ENCODE data around the gene ODAD4. TPM values are rescaled to one million over a fixed set of nuclear protein-coding genes. Genes with fewer than 3 reads are reported as not detected.

The ODAD4 gene
- total RNA-seq: not detected
- under 1 TPM in 3 of 4 donors, not detected in 1; 0.14 to 0.28 (median 0.15) TPM for polyA plus RNA-seq

- Mint-ChIP-seq H3K27ac (peak within 1 kb of the TSS; percentile 95 to 98 (median 96)), H3K36me3 (peaks cover 3% of the 10 kb centered on the region), H3K4me3 (peak within 1 kb of the TSS; percentile 91 to 96 (median 95)), H3K9me3 (no peaks in the 10 kb centered on the region), H3K27me3 (peaks cover 5% of the 10 kb centered on the region), H3K4me1 (peaks cover 11 to 29% (median 18%) of the 10 kb centered on the region in 4 donors)
- peak; percentile 98 to 99 for ATAC-seq (ENCODE audit: low read depth in 2 of 2)
- no peaks in the 10 kb centered on the region for H3K36me3 ChIP-seq (ENCODE audit: control insufficient read depth, insufficient read depth, low read length)
- no peaks in the 10 kb centered on the region for H3K27me3 ChIP-seq (ENCODE audit: control insufficient read depth, insufficient read depth, low read length)
- peak; percentile 94 to 97 (median 97) for DNase-seq
- H3K4me3 ChIP-seq (ENCODE audit: low read depth, low read length): peak within 1 kb of the TSS; percentile 97
- no peaks in the 10 kb centered on the region for H3K9me3 ChIP-seq (ENCODE audit: control insufficient read depth in 2 of 2, low read length in 2 of 2)
- H3K27ac ChIP-seq (ENCODE audit: insufficient read depth, low read length, poor library complexity, severe bottlenecking): peak within 1 kb of the TSS; percentile 92
- H3K4me1 ChIP-seq (ENCODE audit: control insufficient read depth, insufficient read depth, low read length, poor library complexity, severe bottlenecking): peaks cover 24% of the 10 kb centered on the region
These were observed at the start of gene ODAD4 for GRCh38 chr17:41930009-41930832. Gene ODAD4, plus strand, starts transcription at chr17:41930617. Its CDS starts 107 bp downstream, at chr17:41930724.

- no peak overlapping the region for H3K27ac ChIP-seq (ENCODE audit: insufficient read depth, low read length, poor library complexity, severe bottlenecking)
- Mint-ChIP-seq H3K36me3 (peaks cover 48% of the 10 kb centered on the region), H3K4me3 (no peak overlapping the region)
These were observed 47.7 kb upstream of the ODAD4 start for GRCh38 chr17:41882756-41883155.

DNA sequence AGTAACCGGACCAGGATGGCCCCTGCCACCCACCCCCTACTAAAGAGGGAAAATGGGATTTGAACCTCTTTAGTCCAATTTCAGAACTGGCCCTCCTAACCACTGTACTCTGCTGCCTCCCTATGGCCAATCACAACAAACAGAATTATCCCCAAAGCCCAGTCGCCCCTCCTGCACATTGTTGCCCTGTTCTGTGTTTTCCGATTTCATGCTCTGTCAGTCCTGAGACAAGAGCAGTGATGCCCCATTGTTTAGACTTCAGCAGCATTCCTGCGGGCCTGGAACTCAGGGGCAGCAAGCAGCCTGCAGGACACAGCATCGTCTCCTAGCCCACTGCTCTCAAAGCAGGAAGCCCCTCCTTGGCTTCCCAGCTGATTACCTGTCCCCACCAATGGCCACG is 44.7 kb upstream of the ODAD4 start:
- H3K27ac Mint-ChIP-seq: no peak overlapping the region
- H3K4me1 ChIP-seq (ENCODE audit: control insufficient read depth, insufficient read depth, low read length, poor library complexity, severe bottlenecking): no peaks in the 10 kb centered on the region
- H3K4me3 ChIP-seq (ENCODE audit: low read depth, low read length): no peak overlapping the region
- H3K27me3 Mint-ChIP-seq: no peaks in the 10 kb centered on the region
- H3K36me3 ChIP-seq (ENCODE audit: control insufficient read depth, insufficient read depth, low read length): peaks cover 86% of the 10 kb centered on the region
- no peak for DNase-seq
- no peaks in the 10 kb centered on the region for H3K9me3 ChIP-seq (ENCODE audit: control insufficient read depth in 2 of 2, low read length in 2 of 2)
- peaks cover 0 to 3% (median 0%) of the 10 kb centered on the region in 4 donors for H3K4me1 Mint-ChIP-seq
- peaks cover 39% of the 10 kb centered on the region for H3K36me3 Mint-ChIP-seq
- peaks cover 0 to 2% (median 0%) of the 10 kb centered on the region in 7 donors for H3K9me3 Mint-ChIP-seq
- H3K27ac ChIP-seq (ENCODE audit: insufficient read depth, low read length, poor library complexity, severe bottlenecking): no peak overlapping the region
- no peak for ATAC-seq (ENCODE audit: low read depth in 2 of 2)
- no peaks in the 10 kb centered on the region for H3K27me3 ChIP-seq (ENCODE audit: control insufficient read depth, insufficient read depth, low read length)
- H3K4me3 Mint-ChIP-seq: peak overlapping the region in 1 of 4 donors; percentile 2

More at GRCh38 chr17:41882756-41883155, 47.7 kb upstream of the ODAD4 start:
- Mint-ChIP-seq H3K4me1 (peaks cover 0 to 3% (median 0%) of the 10 kb centered on the region in 4 donors), H3K9me3 (peaks cover 0 to 2% (median 0%) of the 10 kb centered on the region in 7 donors), H3K27me3 (no peaks in the 10 kb centered on the region), H3K27ac (peak overlapping the region in 1 of 3 donors; percentile 1)
- H3K4me3 ChIP-seq (ENCODE audit: low read depth, low read length): no peak overlapping the region
- H3K4me1 ChIP-seq (ENCODE audit: control insufficient read depth, insufficient read depth, low read length, poor library complexity, severe bottlenecking): no peaks in the 10 kb centered on the region
- no peaks in the 10 kb centered on the region for H3K9me3 ChIP-seq (ENCODE audit: control insufficient read depth in 2 of 2, low read length in 2 of 2)
- H3K27me3 ChIP-seq (ENCODE audit: control insufficient read depth, insufficient read depth, low read length): no peaks in the 10 kb centered on the region
- peaks cover 84% of the 10 kb centered on the region for H3K36me3 ChIP-seq (ENCODE audit: control insufficient read depth, insufficient read depth, low read length)
- no peak for DNase-seq
- ATAC-seq (ENCODE audit: low read depth in 2 of 2): no peak

GRCh38 chr17:41888332-41888965 is 42.0 kb upstream of the ODAD4 start:
- H3K36me3 Mint-ChIP-seq: peaks cover 31% of the 10 kb centered on the region
- ATAC-seq (ENCODE audit: low read depth in 2 of 2): no peak
- H3K9me3 Mint-ChIP-seq: no peaks in the 10 kb centered on the region
- no peaks in the 10 kb centered on the region for H3K4me1 ChIP-seq (ENCODE audit: control insufficient read depth, insufficient read depth, low read length, poor library complexity, severe bottlenecking)
- no peak for DNase-seq
- no peak overlapping the region for H3K4me3 ChIP-seq (ENCODE audit: low read depth, low read length)
- H3K27ac ChIP-seq (ENCODE audit: insufficient read depth, low read length, poor library complexity, severe bottlenecking): no peak overlapping the region
- no peak overlapping the region for H3K4me3 Mint-ChIP-seq
- peaks cover 87% of the 10 kb centered on the region for H3K36me3 ChIP-seq (ENCODE audit: control insufficient read depth, insufficient read depth, low read length)
- H3K9me3 ChIP-seq (ENCODE audit: control insufficient read depth in 2 of 2, low read length in 2 of 2): no peaks in the 10 kb centered on the region
- no peaks in the 10 kb centered on the region for H3K27me3 Mint-ChIP-seq
- no peaks in the 10 kb centered on the region for H3K4me1 Mint-ChIP-seq
- peak overlapping the region in 1 of 3 donors; percentile 76 for H3K27ac Mint-ChIP-seq
- H3K27me3 ChIP-seq (ENCODE audit: control insufficient read depth, insufficient read depth, low read length): no peaks in the 10 kb centered on the region

DNA sequence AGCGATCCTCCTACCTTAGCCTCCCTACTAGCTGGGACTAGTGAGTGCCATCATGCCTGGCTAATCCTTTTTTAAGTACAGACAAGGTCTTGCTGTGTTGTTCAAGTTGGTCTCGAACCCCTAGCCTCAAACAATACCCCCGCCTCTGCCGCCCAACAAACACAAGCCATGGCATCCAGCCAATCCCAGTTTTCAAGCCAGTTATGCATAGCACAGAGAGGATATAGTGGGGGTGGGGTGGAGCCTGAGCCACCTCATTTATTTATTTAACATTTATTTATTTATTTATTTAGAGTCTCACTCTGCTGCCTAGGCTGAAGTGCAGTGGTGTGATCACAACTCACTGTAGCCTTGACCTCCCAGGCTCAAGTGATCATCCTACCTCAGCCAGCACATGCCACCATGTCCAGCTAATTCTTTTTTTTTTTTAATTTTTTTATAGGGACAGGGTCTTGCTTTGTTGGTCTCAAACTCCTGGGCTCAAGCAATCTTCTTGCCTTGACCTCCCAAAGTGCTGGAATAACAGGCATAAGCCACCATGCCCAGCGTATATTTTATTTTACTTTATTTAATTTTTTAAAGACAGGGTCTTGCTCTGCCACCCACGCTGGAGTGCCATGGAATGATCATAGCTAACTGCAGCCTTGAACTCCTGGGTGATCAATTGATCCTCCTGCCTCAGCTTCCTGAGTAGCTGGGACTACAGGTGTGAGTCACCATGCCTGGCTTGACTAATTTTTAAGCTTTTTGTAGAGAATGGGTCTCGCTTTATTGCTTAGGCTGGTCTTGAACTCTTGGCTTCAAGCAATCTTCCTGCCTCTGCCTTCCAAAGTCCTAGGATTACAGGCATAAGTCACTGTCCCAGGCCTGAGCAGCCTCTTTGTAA is 39.0 kb upstream of the ODAD4 start:
- no peaks in the 10 kb centered on the region for H3K4me1 ChIP-seq (ENCODE audit: control insufficient read depth, insufficient read depth, low read length, poor library complexity, severe bottlenecking)
- no peak overlapping the region for H3K4me3 ChIP-seq (ENCODE audit: low read depth, low read length)
- no peaks in the 10 kb centered on the region for H3K9me3 ChIP-seq (ENCODE audit: control insufficient read depth in 2 of 2, low read length in 2 of 2)
- Mint-ChIP-seq H3K9me3 (no peaks in the 10 kb centered on the region), H3K4me3 (no peak overlapping the region), H3K4me1 (no peaks in the 10 kb centered on the region), H3K27me3 (no peaks in the 10 kb centered on the region), H3K27ac (no peak overlapping the region), H3K36me3 (peaks cover 27% of the 10 kb centered on the region)
- no peak overlapping the region for H3K27ac ChIP-seq (ENCODE audit: insufficient read depth, low read length, poor library complexity, severe bottlenecking)
- H3K27me3 ChIP-seq (ENCODE audit: control insufficient read depth, insufficient read depth, low read length): no peaks in the 10 kb centered on the region
- H3K36me3 ChIP-seq (ENCODE audit: control insufficient read depth, insufficient read depth, low read length): peaks cover 82% of the 10 kb centered on the region
- DNase-seq: no peak
- ATAC-seq (ENCODE audit: low read depth in 2 of 2): no peak

GRCh38 chr17:41892021-41892376 is 38.4 kb upstream of the ODAD4 start:
- peaks cover 0 to 2% (median 0%) of the 10 kb centered on the region in 4 donors for H3K4me1 Mint-ChIP-seq
- Histone ChIP-seq H3K4me1 (ENCODE audit: control insufficient read depth, insufficient read depth, low read length, poor library complexity, severe bottlenecking) (no peaks in the 10 kb centered on the region), H3K36me3 (ENCODE audit: control insufficient read depth, insufficient read depth, low read length) (peaks cover 82% of the 10 kb centered on the region), H3K27me3 (ENCODE audit: control insufficient read depth, insufficient read depth, low read length) (no peaks in the 10 kb centered on the region), H3K27ac (ENCODE audit: insufficient read depth, low read length, poor library complexity, severe bottlenecking) (no peak overlapping the region), H3K4me3 (ENCODE audit: low read depth, low read length) (no peak overlapping the region), H3K9me3 (ENCODE audit: control insufficient read depth in 2 of 2, low read length in 2 of 2) (no peaks in the 10 kb centered on the region)
- ATAC-seq (ENCODE audit: low read depth in 2 of 2) (no peak), DNase-seq (no peak)
- no peak overlapping the region for H3K27ac Mint-ChIP-seq
- H3K27me3 Mint-ChIP-seq: no peaks in the 10 kb centered on the region
- H3K36me3 Mint-ChIP-seq: peaks cover 33% of the 10 kb centered on the region
- H3K9me3 Mint-ChIP-seq: no peaks in the 10 kb centered on the region
- no peak overlapping the region for H3K4me3 Mint-ChIP-seq

- H3K9me3 Mint-ChIP-seq: no peaks in the 10 kb centered on the region
- Histone ChIP-seq H3K4me1 (ENCODE audit: control insufficient read depth, insufficient read depth, low read length, poor library complexity, severe bottlenecking) (no peaks in the 10 kb centered on the region), H3K27ac (ENCODE audit: insufficient read depth, low read length, poor library complexity, severe bottlenecking) (no peak overlapping the region), H3K27me3 (ENCODE audit: control insufficient read depth, insufficient read depth, low read length) (no peaks in the 10 kb centered on the region), H3K36me3 (ENCODE audit: control insufficient read depth, insufficient read depth, low read length) (peaks cover 81% of the 10 kb centered on the region), H3K4me3 (ENCODE audit: low read depth, low read length) (no peak overlapping the region), H3K9me3 (ENCODE audit: control insufficient read depth in 2 of 2, low read length in 2 of 2) (no peaks in the 10 kb centered on the region)
- DNase-seq: no peak
- H3K36me3 Mint-ChIP-seq: peaks cover 30% of the 10 kb centered on the region
- H3K27ac Mint-ChIP-seq: no peak overlapping the region
- H3K4me3 Mint-ChIP-seq: no peak overlapping the region
- H3K27me3 Mint-ChIP-seq: no peaks in the 10 kb centered on the region
- ATAC-seq (ENCODE audit: low read depth in 2 of 2): no peak
- peaks cover 0 to 3% (median 0%) of the 10 kb centered on the region in 4 donors for H3K4me1 Mint-ChIP-seq
These were observed 37.0 kb upstream of the ODAD4 start for GRCh38 chr17:41893384-41893783.
